Epithelial cell of esophagus (primary cell): ENCODE results near the gene ZNF792.

Experiments used
- DNase-seq: peaks from one replicate; pipeline ENCODE4 v3.0.0; 2010; ENCODE audit warnings: low read depth
- H3K4me3 ChIP-seq: 2 replicates; pipeline ENCODE4 v1.5.1; 2011; ENCODE audit warnings: mild to moderate bottlenecking, low read length, control low read depth
- TF ChIP-seq, protein P1 (sequence below): IDR thresholded peaks from 2 replicates; pipeline ENCODE4 v1.5.1; 2011; ENCODE audit warnings: low read depth, mild to moderate bottlenecking, low read length, control low read depth, inconsistent platforms; ENCODE audit not compliant: insufficient read depth; ENCODE audit errors: missing control alignments

ZNF792 gene

DNA sequence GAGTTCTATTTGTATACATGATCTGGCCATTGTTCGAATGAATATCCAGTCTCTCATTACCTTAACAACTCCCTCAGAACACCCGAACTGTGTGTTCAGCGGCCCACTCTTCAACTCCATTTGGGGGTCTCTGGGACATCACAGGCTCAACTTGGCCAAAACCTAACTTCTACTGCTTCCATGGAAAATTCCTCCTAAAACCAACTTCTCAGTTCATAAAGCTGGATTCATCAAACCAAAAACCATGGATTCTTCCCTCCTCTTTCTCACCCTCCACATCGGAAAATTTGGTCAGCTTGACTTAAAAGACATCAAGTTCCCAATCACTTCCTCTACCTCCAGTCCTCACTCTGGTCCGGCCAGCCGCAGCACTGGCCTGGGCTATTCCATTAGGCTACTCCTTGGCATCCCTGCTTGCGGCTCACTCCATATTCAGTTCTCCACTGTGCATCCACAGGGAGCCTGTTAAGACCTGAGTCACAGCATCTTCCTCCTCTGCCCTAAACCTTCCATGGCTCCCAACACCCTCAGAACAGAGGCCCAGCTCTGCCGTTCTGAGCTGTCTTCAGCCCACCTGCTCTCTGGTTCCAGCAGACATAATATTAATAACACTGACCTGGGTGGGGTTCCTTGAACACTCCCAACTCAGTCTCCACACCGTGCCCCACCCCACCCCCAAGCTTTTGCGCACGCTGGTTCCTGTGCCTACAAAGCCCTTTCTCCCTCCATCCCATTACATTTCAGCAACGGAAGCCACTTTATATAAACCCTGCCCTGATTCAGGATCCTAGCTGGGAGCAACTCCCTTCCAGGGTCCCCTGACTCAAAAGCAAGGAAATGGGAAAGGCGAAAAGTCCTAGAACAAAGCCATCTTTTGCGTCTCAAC lies 1.1 kb downstream of the ZNF792 start:
- TF ChIP-seq, protein P1, sequence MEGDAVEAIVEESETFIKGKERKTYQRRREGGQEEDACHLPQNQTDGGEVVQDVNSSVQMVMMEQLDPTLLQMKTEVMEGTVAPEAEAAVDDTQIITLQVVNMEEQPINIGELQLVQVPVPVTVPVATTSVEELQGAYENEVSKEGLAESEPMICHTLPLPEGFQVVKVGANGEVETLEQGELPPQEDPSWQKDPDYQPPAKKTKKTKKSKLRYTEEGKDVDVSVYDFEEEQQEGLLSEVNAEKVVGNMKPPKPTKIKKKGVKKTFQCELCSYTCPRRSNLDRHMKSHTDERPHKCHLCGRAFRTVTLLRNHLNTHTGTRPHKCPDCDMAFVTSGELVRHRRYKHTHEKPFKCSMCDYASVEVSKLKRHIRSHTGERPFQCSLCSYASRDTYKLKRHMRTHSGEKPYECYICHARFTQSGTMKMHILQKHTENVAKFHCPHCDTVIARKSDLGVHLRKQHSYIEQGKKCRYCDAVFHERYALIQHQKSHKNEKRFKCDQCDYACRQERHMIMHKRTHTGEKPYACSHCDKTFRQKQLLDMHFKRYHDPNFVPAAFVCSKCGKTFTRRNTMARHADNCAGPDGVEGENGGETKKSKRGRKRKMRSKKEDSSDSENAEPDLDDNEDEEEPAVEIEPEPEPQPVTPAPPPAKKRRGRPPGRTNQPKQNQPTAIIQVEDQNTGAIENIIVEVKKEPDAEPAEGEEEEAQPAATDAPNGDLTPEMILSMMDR = no peak
- peak overlapping the region; percentile 63 for H3K4me3 ChIP-seq
- no peak for DNase-seq

DNA sequence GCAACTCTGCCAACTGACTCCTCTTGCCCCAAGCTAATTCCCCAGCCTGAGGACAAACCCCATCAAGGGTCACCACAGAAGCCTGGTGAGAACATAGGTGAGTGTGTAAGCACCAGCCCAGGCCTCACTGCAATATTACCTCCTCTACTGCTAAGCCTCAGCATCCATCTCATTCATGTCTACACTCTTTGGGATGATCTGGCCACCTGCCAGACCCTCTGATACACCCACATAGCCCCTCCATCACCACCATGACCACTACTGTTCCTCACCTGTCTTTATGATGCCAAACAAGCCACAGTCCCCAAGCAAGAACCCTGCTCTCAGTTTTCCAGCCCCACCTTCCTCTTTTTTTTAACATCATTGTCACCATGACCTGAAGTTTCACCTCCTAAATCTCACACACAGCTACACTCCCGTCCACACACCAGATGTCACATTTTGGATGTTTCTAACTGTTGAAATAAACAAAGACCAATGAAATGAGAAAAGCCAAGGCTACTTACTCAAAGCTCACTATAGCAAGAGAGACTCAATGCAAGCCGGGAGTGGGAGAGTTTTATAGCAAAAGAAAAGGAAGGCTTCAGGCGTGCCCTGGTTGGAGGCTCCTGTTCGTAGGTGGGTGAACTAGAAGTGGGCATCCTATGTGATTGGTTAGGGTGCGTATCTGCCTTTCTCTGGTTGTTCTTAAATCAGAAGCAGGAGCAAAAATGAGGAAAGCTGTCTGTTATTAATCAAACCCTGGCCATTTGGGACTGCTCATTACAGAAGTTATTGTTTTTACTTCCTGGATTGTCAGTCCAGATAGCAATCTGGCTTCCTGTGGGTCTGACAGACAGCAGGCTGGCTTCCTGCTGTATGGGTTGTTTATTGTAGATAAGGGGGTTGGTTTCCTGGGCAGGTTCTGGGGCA lies 2.0 kb downstream of the ZNF792 start:
- DNase-seq = no peak
- H3K4me3 ChIP-seq = no peak overlapping the region
- TF ChIP-seq, protein P1 = no peak

DNA sequence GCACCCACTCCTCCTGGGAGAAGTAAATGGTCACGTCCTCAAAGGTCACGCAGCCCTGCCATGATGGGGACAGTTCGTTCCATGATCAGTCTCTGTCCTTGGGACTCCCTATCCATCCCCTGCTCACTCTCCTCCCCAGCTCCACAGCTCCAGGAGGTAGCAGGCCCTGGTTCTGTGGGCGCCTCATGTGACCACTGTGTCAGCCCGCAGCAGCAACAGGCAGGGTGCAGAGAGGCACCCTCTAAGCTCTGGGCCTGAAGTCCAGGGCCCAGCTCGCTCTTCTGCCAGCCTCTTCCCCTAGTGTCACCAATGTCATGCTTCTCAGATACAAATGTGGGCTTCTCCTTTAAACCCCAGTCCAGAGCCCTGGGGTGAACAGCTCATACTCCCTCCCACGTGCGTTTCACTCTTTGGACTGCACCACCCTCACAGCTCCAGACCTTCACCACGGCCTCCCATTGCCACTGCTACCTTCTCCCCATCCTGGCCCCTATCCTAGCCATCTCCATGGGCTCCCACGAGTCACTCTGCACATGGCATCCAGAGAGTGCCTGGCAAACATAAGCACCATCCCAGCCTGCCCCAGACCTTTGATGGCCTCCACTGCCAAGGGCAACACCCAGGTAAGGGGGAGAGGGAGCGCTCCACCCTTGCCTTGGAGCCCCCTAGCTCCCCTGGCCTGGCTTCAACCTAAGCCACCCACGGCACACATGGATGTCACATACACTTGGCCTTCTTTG lies 2.9 kb downstream of the ZNF792 start:
- no peak overlapping the region for H3K4me3 ChIP-seq
- TF ChIP-seq, protein P1 = no peak
- no peak for DNase-seq

DNA sequence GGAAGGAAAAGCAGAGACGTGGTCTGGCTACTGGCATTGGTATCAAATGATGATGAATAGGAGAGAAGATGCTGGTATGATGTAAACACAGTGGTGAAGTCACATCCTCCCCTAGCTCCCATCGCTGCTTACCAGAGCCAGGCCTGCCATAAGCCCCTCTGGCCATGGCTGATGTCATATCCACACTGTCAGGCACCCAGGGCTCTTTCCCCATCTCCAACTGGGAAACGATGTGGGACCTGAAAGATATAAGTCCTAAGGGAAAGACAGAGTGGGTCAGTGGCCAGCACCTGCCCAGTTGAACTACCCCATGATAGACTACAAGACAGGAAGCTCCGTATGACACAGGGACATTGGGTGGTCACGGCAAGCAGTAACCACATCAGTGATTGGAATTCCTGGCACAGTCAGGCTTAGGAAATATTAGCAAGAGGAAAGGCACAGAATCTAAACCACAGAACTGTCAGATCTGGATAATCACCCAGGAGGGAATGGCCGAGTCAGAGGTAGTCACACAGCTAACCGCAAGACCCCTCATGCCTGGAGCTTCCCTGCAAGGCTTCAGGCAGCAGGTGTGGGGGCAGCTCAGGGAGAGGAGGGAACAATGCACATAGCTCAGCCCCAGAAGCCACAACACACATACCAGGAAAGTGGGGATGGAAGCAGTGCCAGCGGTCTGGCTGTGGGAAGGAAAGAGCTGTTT lies 3.8 kb downstream of the ZNF792 start:
- H3K4me3 ChIP-seq = no peak overlapping the region
- TF ChIP-seq, protein P1 = no peak
- no peak for DNase-seq

DNA sequence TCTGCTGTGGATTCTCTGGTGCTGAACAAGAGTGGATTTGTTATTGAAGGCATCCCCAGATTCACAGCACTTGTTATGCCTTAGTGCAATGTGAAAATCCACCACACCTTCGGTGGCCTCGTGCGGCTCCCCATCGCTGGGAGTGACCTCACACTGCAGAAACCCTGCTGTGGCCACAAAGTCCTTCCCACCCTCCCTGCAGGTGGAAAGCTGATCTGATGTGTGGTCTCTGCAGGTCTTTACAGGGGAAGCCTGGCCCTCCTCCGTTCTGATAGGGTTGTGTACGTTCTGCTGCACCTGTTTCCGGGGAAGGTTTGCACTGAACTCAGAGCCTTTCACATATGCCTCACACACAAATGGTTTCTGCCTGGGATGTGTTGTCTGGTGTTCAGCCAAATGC lies 5.0 kb downstream of the ZNF792 start:
- no peak overlapping the region for H3K4me3 ChIP-seq
- TF ChIP-seq, protein P1 = no peak
- no peak for DNase-seq

DNA sequence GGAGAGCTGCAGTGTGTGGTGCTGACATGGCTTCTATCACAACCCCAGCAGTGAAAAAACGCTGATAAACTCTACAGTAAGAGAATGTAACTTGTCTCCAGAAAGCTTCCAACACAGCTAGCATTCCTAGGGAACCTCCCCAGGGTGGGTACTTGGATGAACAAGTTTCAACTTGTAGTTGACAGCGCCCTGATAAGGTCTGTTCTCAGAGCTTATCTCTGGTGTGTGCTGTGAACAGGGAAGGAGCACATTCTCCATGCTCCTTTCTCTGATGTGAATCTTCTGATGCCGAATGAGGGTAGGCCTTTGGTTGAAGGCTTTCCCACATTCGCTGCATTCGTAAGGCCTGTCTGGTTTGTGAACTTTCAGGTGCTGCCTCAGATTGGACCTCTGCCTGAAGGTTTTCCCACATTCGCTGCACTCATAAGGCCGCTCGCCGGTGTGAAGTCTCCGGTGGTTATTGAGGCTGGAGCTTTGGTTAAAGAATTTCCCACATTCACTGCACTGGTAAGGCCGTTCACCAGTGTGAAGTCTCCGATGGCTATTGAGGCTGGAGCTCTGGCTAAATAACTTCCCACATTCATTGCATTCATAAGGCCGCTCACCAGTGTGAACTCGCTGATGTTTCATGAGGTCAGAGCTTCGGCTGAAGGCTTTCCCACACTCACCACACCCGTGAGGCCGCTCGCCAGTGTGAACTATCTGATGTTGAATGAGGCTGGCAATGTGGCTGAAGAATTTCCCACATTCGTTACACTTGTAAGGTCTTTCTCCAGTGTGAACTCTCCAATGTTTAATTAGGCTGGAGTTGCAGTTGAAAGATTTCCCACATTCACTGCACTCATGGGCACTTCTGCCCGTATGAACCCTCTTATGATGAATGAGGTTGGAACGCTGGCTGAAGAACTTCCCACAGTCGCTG lies 5.9 kb downstream of the ZNF792 start:
- H3K4me3 ChIP-seq = no peak overlapping the region
- no peak for DNase-seq
- TF ChIP-seq, protein P1 = no peak
